ELR (cell line): ENCODE data around the gene PZP.

Experiments
- DNase-seq: peaks from one replicate; pipeline ENCODE4 v3.0.0-alpha.2; 2015; ENCODE audit warnings: low read depth

PZP gene

DNA sequence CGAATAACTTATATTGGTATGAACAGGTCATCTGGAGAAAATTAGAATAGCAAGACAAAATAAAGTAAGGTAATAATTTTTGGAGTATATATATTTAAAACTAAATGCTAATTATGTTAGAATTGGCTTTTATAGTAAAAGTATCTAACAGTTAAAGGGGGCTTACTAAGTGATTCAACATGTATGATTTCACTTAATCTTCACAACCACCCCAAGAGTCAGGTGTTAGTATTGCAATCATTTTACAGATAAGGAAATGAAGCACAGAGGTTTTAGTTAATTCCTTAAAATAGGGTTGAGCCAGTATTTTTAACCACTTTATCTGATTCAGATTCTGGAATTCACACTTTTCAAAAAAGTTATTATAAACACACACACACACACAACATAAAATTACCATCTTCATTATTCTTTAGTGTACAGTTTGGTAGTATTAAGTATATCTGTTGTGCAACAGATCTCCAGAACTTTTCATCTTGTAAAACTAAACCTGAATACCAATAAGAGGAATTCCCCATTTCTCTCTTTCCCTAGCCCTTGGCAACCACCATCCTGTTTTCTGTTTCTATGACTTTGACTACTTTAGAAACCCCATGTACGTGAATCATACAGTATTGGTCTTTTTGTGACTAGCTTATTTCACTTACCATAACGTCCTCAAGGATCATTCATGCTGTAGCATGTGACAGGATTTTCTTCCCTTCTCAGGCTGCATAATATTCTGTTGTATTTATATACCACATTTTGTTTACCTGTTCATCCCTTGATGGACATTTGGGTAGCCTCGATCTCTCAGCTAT, 104.9 kb downstream of the PZP start:
- DNase-seq = no peak

DNA sequence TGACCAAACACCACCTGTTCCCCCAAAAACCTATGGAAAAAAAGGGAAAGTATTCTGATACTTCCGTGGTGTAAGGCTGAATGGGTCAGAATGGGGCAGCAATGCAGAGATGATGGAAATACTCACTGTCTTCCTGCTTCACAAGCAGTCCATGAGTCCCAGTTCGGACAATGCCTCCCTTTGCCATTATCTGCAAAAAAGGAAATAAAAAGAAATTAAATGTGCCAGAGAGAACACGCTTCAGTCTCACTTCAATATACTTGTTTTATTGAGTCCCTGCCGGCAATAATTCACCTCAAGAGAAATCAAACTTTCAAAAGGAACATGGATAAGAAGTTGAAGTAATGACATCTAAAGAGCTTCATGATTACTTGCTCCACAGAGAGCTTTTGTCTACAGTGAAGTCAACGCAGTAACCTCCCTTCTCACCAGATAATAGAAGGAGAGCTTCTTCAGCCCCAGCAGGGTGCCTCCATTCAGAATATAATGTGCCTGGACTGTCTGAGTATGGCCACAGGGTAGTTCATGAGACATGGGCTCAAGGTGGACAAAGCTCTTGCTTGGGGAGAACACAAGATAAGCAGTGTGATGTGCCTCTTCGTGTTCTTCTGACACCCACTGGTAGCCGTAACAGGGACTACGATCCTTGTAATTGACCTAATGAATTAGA, 107.0 kb downstream of the PZP start:
- no peak for DNase-seq

DNA sequence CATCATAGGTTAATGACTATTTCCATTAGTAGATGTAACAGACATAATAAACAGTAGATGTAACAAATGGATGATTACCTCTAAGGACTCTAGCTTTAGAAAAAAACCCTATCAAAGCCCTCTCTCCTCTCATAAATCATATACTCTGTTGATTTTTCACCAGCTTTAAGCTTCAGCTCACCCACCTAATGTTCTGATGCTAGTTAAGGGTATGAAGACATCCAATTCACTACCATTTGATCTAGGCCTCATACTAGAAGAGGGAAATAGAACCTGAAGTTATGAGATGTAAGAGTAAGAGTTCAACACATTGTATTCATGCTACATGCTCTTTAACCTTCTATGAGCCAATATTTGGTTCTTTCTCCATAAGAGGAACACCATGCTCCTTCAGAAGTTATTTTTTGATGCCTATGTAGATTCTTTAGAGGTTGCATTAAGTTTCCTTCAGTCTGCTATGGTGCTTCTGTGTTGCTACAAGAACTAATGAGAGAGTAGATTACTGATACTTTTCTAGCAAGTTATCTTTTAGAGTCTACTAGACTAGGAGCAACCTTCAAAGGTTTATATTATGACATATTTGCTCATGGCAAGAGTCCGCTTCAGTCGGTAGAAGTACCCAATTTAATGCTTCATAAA, 108.5 kb downstream of the PZP start:
- no peak for DNase-seq
